ENCODE data around the gene RAPH1.
"Not testable (repeated sequence)": the region's sequence is repeated elsewhere in the genome, so short reads cannot be mapped to it uniquely, and the experiment has no call there.

Gene RAPH1

DNA sequence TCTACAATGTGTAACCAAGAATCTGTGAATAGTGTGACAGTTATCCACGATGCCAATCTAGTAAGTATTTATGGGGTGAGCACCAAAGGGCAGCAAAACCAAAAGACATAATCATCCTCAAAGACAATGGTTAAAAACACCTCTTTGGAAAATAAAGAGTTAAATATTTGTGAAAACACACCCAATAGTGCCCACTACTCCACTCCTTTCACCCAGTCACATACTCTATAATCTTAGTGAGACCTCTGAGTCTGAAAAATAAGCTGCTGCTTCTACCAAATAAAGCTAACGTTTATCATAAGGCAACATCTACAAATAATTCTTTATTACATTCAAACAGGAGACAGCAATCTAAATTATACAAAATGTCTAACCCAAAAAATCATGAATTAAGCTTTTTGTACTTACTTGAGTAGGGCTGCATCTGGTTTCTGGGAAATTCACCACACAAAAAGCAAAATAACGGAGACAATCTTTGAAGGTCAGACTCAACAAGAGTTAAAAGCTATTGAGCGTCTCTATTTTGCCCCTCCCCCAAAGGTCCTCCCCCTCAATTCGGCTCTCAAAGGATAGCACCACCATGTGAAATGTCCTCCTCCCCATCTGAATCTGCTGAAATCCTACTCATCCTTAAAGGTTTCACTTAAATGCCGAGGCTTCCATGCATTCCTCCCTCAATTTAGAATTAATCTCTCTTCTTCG lies 2.0 kb downstream of the RAPH1 start:
- peaks cover 18% of the 10 kb centered on the region for H3K4me1 ChIP-seq (ENCODE audit: low read length)
- H3K4me2 ChIP-seq (ENCODE audit: low read length): 0 out of 2 replicates have a peak overlapping the region, but pooled peaks have one; percentile 95
- H2AFZ ChIP-seq (ENCODE audit: low read depth, low read length): no peak overlapping the region
- H4K20me1 ChIP-seq (ENCODE audit: insufficient read depth, low read length): no peaks in the 10 kb centered on the region
- H3K36me3 ChIP-seq (replicated peaks; ENCODE audit: low read depth, low read length): no peaks in the 10 kb centered on the region
- H3K27me3 ChIP-seq (ENCODE audit: low read depth, low read length): peaks cover 20% of the 10 kb centered on the region
- H3K79me2 ChIP-seq (ENCODE audit: low read length): no peaks in the 10 kb centered on the region
- H3K4me3 ChIP-seq (ENCODE audit: low read length): no peak overlapping the region
- no peak overlapping the region for H3K9ac ChIP-seq (ENCODE audit: low read length)
- no peak for TF ChIP-seq EZH2phosphoT487 (IDR thresholded peaks at IDR 0.05; ENCODE audit: low read depth)
- TF ChIP-seq, protein P1, sequence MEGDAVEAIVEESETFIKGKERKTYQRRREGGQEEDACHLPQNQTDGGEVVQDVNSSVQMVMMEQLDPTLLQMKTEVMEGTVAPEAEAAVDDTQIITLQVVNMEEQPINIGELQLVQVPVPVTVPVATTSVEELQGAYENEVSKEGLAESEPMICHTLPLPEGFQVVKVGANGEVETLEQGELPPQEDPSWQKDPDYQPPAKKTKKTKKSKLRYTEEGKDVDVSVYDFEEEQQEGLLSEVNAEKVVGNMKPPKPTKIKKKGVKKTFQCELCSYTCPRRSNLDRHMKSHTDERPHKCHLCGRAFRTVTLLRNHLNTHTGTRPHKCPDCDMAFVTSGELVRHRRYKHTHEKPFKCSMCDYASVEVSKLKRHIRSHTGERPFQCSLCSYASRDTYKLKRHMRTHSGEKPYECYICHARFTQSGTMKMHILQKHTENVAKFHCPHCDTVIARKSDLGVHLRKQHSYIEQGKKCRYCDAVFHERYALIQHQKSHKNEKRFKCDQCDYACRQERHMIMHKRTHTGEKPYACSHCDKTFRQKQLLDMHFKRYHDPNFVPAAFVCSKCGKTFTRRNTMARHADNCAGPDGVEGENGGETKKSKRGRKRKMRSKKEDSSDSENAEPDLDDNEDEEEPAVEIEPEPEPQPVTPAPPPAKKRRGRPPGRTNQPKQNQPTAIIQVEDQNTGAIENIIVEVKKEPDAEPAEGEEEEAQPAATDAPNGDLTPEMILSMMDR (IDR thresholded peaks at IDR 0.05; ENCODE audit: low read depth, low read length): no peak
- 0 out of 2 replicates have a peak, but pooled peaks cover 4% of the 10 kb centered on the region for H3K9me3 ChIP-seq (ENCODE audit: insufficient read depth, low read length)
- H3K27ac ChIP-seq (ENCODE audit: low read length): no peak overlapping the region

DNA sequence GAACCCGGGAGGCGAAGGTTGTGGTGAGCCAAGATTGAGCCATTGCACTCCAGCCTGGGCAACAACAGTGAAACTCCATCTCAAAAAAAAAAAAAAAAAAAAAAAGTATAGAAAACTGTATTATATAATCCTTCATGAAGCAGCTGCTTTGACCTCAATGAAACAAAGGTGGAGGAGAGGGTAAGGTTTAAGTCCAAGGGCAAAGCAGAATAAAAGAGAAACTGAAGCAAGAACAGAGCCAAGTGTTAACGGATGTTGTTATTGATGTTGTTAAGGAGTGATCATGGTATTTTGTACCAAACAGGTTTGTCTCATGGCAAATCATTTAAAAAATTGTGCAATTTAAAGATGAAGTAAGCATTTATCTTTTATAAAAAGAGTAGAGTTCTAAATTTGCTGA lies 7.4 kb downstream of the RAPH1 start:
- Histone ChIP-seq H3K36me3 (replicated peaks; ENCODE audit: low read depth, low read length) (no peaks in the 10 kb centered on the region), H3K4me1 (ENCODE audit: low read length) (peaks cover 8% of the 10 kb centered on the region), H2AFZ (ENCODE audit: low read depth, low read length) (no peak overlapping the region), H3K4me3 (ENCODE audit: low read length) (no peak overlapping the region), H3K9me3 (ENCODE audit: insufficient read depth, low read length) (no peaks in the 10 kb centered on the region), H3K27me3 (ENCODE audit: low read depth, low read length) (0 out of 2 replicates have a peak, but pooled peaks cover 3% of the 10 kb centered on the region), H3K27ac (ENCODE audit: low read length) (no peak overlapping the region), H3K79me2 (ENCODE audit: low read length) (no peaks in the 10 kb centered on the region), H4K20me1 (ENCODE audit: insufficient read depth, low read length) (no peaks in the 10 kb centered on the region), H3K4me2 (ENCODE audit: low read length) (no peak overlapping the region), H3K9ac (ENCODE audit: low read length) (no peak overlapping the region)
- TF ChIP-seq, protein P1 (IDR thresholded peaks at IDR 0.05; ENCODE audit: low read depth, low read length): no peak
- no peak for TF ChIP-seq EZH2phosphoT487 (IDR thresholded peaks at IDR 0.05; ENCODE audit: low read depth)

DNA sequence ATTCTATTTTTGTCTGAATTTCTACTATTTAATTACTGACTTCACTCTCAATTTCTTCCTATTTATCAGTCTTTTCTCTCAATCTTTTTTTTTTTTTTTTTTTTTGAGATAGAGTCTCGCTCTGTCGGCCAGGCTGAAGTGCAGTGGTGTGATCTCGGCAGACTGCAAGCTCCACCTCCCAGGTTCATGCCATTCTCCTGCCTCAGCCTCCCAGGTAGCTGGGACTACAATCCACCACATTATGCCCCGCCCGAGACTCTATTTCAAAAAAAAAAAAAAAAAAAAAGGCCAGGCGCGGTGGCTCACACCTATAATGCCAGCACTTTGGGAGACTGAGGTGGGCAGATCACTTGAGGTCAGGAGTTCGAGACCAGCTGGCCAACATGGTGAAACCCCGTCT lies 21.8 kb downstream of the RAPH1 start:
- not testable (repeated sequence) for H3K79me2 ChIP-seq (ENCODE audit: low read length); H4K20me1 ChIP-seq (ENCODE audit: insufficient read depth, low read length); H3K36me3 ChIP-seq (replicated peaks; ENCODE audit: low read depth, low read length); H3K27me3 ChIP-seq (ENCODE audit: low read depth, low read length); H3K27ac ChIP-seq (ENCODE audit: low read length); H2AFZ ChIP-seq (ENCODE audit: low read depth, low read length); H3K9ac ChIP-seq (ENCODE audit: low read length); H3K9me3 ChIP-seq (ENCODE audit: insufficient read depth, low read length); H3K4me3 ChIP-seq (ENCODE audit: low read length); H3K4me2 ChIP-seq (ENCODE audit: low read length)
- peaks cover 12% of the 10 kb centered on the region for H3K4me1 ChIP-seq (ENCODE audit: low read length)

DNA sequence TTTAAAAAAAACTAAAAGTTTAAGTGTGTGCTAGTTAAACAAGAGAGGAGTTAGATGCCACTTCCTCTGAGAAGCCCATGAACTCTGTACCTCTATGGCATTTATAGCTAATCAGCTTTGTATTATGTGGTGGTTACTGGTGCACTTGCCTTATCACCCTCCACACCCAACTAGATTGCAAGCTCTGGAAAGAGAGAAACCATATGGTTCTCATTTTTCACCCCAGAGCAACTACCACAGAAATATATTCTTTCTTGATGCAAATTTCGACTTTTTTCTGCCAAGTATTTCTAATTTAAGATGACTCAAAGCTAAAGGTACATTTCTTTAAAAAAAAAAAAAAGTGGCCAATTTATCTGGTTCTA lies 24.2 kb downstream of the RAPH1 start:
- Histone ChIP-seq H3K79me2 (ENCODE audit: low read length) (no peaks in the 10 kb centered on the region), H3K36me3 (replicated peaks; ENCODE audit: low read depth, low read length) (no peaks in the 10 kb centered on the region), H3K4me1 (ENCODE audit: low read length) (peaks cover 12% of the 10 kb centered on the region), H3K4me3 (ENCODE audit: low read length) (no peak overlapping the region), H4K20me1 (ENCODE audit: insufficient read depth, low read length) (no peaks in the 10 kb centered on the region), H3K27me3 (ENCODE audit: low read depth, low read length) (peaks cover 4% of the 10 kb centered on the region; the same call in 1 of the 2 replicates), H2AFZ (ENCODE audit: low read depth, low read length) (no peak overlapping the region), H3K27ac (ENCODE audit: low read length) (no peak overlapping the region), H3K4me2 (ENCODE audit: low read length) (peak overlapping the region; percentile 10; the same call in 1 of the 2 replicates), H3K9me3 (ENCODE audit: insufficient read depth, low read length) (no peaks in the 10 kb centered on the region), H3K9ac (ENCODE audit: low read length) (no peak overlapping the region)
- TF ChIP-seq EZH2phosphoT487 (IDR thresholded peaks at IDR 0.05; ENCODE audit: low read depth): no peak
- TF ChIP-seq, protein P1 (IDR thresholded peaks at IDR 0.05; ENCODE audit: low read depth, low read length): no peak
